B cell (primary cell): ENCODE data around the gene EPB41L5. TPM values are rescaled to one million over a fixed set of nuclear protein-coding genes. Genes with fewer than 3 reads are reported as not detected.

ENCODE experiments used
- ATAC-seq: fragments of 200-7000 bp; cut with Tn5 transposase; one replicate; pipeline ENCODE4 v1.10.0; 2021; ENCODE audit warnings: low read depth, mild to moderate bottlenecking, moderate number of reproducible peaks, moderate library complexity
- CTCF ChIA-PET: fragments of 350-600 bp; sonication (Branson Sonifier 250); formaldehyde crosslinking; loops from one replicate; lab custom pipeline; 2021; ENCODE audit warnings: antibody characterized with exemption, inconsistent platforms; lab: Charles Lee
- POLR2A ChIA-PET: fragments of 350-600 bp; sonication (Branson Sonifier 250); formaldehyde crosslinking; loops from one replicate; lab custom pipeline; 2021; ENCODE audit warnings: antibody characterized with exemption; lab: Charles Lee
- DNase-seq: peaks from one replicate; pipeline ENCODE4 v3.0.0; 2013
- H2AFZ ChIP-seq: 2 replicates; pipeline ENCODE4 v1.6.1; 2012; ENCODE audit warnings: mild to moderate bottlenecking, low read depth, low read length; ENCODE audit not compliant: insufficient read depth, poor library complexity, severe bottlenecking
- H3K27ac ChIP-seq, 2 donors: 1 replicate in 1 of 2; 2 replicates in 1 of 2; pipeline ENCODE4 v1.5.1; 2012 to 2013; ENCODE audit warnings: low read length in 2 of 2, mild to moderate bottlenecking in 2 of 2, moderate library complexity in 1 of 2
- H3K27me3 ChIP-seq, 4 experiments: fragments of 200-600 bp in 1 of 4; sonication (generic) in 1 of 4; replicated peaks in 1 of 4; 1 replicate in 2 of 4; 2 replicates in 2 of 4; pipeline versions ENCODE4 v1.6.1 to v1.7.0; 2013 to 2016; ENCODE audit warnings: low read length in 3 of 4, mild to moderate bottlenecking in 2 of 4, mixed read lengths in 1 of 4, moderate library complexity in 1 of 4; ENCODE audit not compliant: insufficient read depth in 4 of 4, control insufficient read depth in 3 of 4; ENCODE audit errors: control extremely low read depth in 1 of 4
- H3K36me3 ChIP-seq, 2 experiments: replicated peaks in 1 of 2; 1 replicate in 1 of 2; 2 replicates in 1 of 2; pipeline versions ENCODE4 v1.6.1 to v1.7.1; 2013; ENCODE audit warnings: low read length in 1 of 2; ENCODE audit not compliant: insufficient read depth in 2 of 2, control insufficient read depth in 1 of 2; ENCODE audit errors: control extremely low read depth in 1 of 2, extremely low read depth in 1 of 2
- H3K4me1 ChIP-seq, 2 donors: fragments of 200-600 bp in 1 of 2; sonication (generic) in 1 of 2; 1 replicate in 1 of 2; 2 replicates in 1 of 2; pipeline versions ENCODE4 v1.5.1 to v1.6.1; 2013 to 2017; ENCODE audit warnings: low read length in 2 of 2; ENCODE audit not compliant: control insufficient read depth in 2 of 2, insufficient read depth in 2 of 2
- H3K4me2 ChIP-seq: replicated peaks from 2 replicates; pipeline ENCODE3; 2012; ENCODE audit warnings: mild to moderate bottlenecking, low read depth, low read length; ENCODE audit not compliant: poor library complexity, severe bottlenecking
- H3K4me3 ChIP-seq, 5 experiments: fragments of 200-600 bp in 1 of 5; sonication (generic) in 1 of 5; 1 replicate in 3 of 5; 2 replicates in 2 of 5; pipeline versions ENCODE4 v1.5.1 to v1.7.0; 2011 to 2016; ENCODE audit warnings: low read length in 4 of 5, mild to moderate bottlenecking in 4 of 5, low read depth in 2 of 5, control low read depth in 1 of 5, moderate library complexity in 1 of 5; ENCODE audit not compliant: insufficient read depth in 1 of 5; ENCODE audit errors: control extremely low read depth in 1 of 5, extremely low read depth in 1 of 5
- H3K79me2 ChIP-seq: fragments of 200-600 bp; sonication (generic); one replicate; pipeline ENCODE4 v1.6.0; 2016; ENCODE audit warnings: low read length; ENCODE audit not compliant: control insufficient read depth, insufficient read depth
- H3K9ac ChIP-seq: fragments of 200-600 bp; sonication (generic); 2 replicates; pipeline ENCODE4 v1.6.1; 2017; ENCODE audit warnings: mild to moderate bottlenecking, low read length, moderate library complexity
- H3K9me3 ChIP-seq, 3 donors: one replicate each; pipeline versions ENCODE4 v1.6.1 to v1.7.1; 2013; ENCODE audit warnings: low read length in 2 of 3; ENCODE audit not compliant: control insufficient read depth in 2 of 3, insufficient read depth in 1 of 3; ENCODE audit errors: control extremely low read depth in 1 of 3
- H4K20me1 ChIP-seq: 2 replicates; pipeline ENCODE4 v1.6.0; 2012; ENCODE audit warnings: mild to moderate bottlenecking, low read length; ENCODE audit not compliant: insufficient read depth, control insufficient read depth, poor library complexity, severe bottlenecking
- H3K27ac Mint-ChIP-seq: one replicate; pipeline ENCODE4 v1.8.0; 2021; ENCODE audit warnings: mixed read lengths
- H3K27me3 Mint-ChIP-seq: one replicate; pipeline ENCODE4 v1.8.0; 2021; ENCODE audit warnings: mixed read lengths
- H3K4me1 Mint-ChIP-seq: one replicate; pipeline ENCODE4 v1.8.0; 2021; ENCODE audit warnings: mixed read lengths
- H3K4me3 Mint-ChIP-seq: one replicate; pipeline ENCODE4 v1.8.0; 2021; ENCODE audit warnings: mixed read lengths
- H3K9me3 Mint-ChIP-seq: one replicate; pipeline ENCODE4 v1.8.0; 2022; ENCODE audit warnings: mixed read lengths; ENCODE audit not compliant: insufficient read depth
- EZH2 ChIP-seq: IDR thresholded peaks from 2 replicates; pipeline ENCODE4 v1.6.1; 2012; ENCODE audit warnings: borderline replicate concordance, low read depth, mild to moderate bottlenecking, moderate library complexity, low read length; ENCODE audit not compliant: insufficient read depth, poor library complexity, severe bottlenecking
- WGBS: methylation state at CpG from one replicate; pipeline ENCODE4 v1.1.5; 2013; ENCODE audit warnings: missing lambda C conversion rate; ENCODE audit not compliant: insufficient coverage; 5-methylcytosine and 5-hydroxymethylcytosine counted together
- intact Hi-C: fragments of 100-400 bp; cut with micrococcal nuclease; formaldehyde crosslinking; loops from one replicate; pipeline ENCODE4 v1.10.0; 2022
- polyA plus RNA-seq: library from polyadenylated mRNA; depleted of rRNA; stranded (reverse); fragments of >200 nt; gene quantifications from 2 replicates; pipeline ENCODE4 v1.2.3, GENCODE V29; 2012
- total RNA-seq, 2 donors: library from RNA; stranded (reverse); fragments of 120-200 nt in 1 of 2; gene quantifications; 1 replicate in 1 of 2; 2 replicates in 1 of 2; pipeline versions ENCODE4 v1.2.3 to v1.2.4, GENCODE V29; 2013 to 2022
- TF ChIP-seq, protein P1 (sequence below): fragments of 200-600 bp; IDR thresholded peaks from one replicate; pipeline ENCODE4 v1.8.0; 2022; ENCODE audit warnings: antibody characterized with exemption, mild to moderate bottlenecking

The EPB41L5 gene
- total and polyA plus RNA-seq, 2 donors (not counting 1 experiment from before 2014, with no cell fraction given) = 3.9 to 14.0 TPM

DNA sequence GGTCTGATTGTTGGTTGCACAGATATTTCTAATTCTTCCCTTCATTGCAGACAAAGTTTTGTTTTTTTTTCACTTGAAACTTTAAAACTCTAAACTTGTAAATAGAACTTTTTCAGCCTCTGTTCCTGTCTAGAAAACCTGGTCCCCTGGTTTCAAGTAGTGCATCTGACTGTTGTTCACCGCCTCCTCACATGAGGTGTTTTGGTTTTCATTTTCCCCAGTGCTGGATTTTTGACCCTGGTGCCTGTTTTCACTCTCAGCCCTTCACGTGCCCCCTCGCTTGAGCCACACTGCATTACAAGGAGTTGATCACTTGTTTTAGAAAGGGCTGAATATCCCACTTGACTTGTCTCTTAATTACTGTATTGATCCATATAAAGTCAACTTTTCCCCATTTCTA is 110.2 kb downstream of the EPB41L5 start:
- H3K27me3 Mint-ChIP-seq = no peaks in the 10 kb centered on the region
- H3K4me1 Mint-ChIP-seq = no peaks in the 10 kb centered on the region
- H3K79me2 ChIP-seq = no peaks in the 10 kb centered on the region
- H3K4me2 ChIP-seq = no peak overlapping the region
- no peaks in the 10 kb centered on the region for H3K27me3 ChIP-seq
- H3K36me3 ChIP-seq = peaks cover 0 to 2% of the 10 kb centered on the region in 2 experiments
- ATAC-seq = no peak
- no peaks in the 10 kb centered on the region for H4K20me1 ChIP-seq
- H3K27ac ChIP-seq = no peak overlapping the region
- no peaks in the 10 kb centered on the region for H3K9me3 ChIP-seq
- no peak overlapping the region for H2AFZ ChIP-seq
- ChIA-PET POLR2A (no interaction called here), CTCF (no interaction called here)
- no peak overlapping the region for H3K9ac ChIP-seq
- no peak for DNase-seq
- no peak overlapping the region for H3K4me3 Mint-ChIP-seq
- no peaks in the 10 kb centered on the region for H3K4me1 ChIP-seq
- 100% methylated on average over 1 of the region's 3 CpGs for WGBS
- peaks cover 8% of the 10 kb centered on the region for H3K9me3 Mint-ChIP-seq
- intact Hi-C loops = no loop called here
- no peak overlapping the region for H3K27ac Mint-ChIP-seq
- TF ChIP-seq EZH2 = no peak
- TF ChIP-seq, protein P1, sequence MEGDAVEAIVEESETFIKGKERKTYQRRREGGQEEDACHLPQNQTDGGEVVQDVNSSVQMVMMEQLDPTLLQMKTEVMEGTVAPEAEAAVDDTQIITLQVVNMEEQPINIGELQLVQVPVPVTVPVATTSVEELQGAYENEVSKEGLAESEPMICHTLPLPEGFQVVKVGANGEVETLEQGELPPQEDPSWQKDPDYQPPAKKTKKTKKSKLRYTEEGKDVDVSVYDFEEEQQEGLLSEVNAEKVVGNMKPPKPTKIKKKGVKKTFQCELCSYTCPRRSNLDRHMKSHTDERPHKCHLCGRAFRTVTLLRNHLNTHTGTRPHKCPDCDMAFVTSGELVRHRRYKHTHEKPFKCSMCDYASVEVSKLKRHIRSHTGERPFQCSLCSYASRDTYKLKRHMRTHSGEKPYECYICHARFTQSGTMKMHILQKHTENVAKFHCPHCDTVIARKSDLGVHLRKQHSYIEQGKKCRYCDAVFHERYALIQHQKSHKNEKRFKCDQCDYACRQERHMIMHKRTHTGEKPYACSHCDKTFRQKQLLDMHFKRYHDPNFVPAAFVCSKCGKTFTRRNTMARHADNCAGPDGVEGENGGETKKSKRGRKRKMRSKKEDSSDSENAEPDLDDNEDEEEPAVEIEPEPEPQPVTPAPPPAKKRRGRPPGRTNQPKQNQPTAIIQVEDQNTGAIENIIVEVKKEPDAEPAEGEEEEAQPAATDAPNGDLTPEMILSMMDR = no peak
- H3K4me3 ChIP-seq = no peak overlapping the region

DNA sequence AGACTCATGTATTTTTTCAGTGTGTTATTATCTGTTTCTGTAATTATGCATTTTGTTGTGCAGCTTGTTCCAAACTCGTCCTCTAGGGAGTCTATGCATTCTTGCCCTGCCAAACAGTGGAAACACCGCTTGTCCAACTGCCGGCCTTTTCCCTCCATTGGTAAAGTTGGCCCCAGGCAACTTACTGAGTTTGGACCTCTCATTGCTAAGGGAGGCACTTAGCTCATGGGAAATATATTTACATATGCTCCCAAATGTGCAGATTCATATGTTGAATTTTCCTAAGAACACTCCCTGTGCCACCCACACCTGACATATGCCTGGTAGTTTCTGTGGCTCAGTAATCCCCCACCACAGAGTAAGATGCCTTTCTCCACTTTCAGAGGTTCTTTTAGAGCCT is 112.3 kb downstream of the EPB41L5 start:
- no peak for DNase-seq
- Histone ChIP-seq H3K9me3 (no peaks in the 10 kb centered on the region), H3K27me3 (no peaks in the 10 kb centered on the region), H3K4me1 (no peaks in the 10 kb centered on the region), H3K36me3 (peaks cover 0 to 3% of the 10 kb centered on the region in 2 experiments), H3K9ac (no peak overlapping the region), H2AFZ (no peak overlapping the region), H3K27ac (no peak overlapping the region), H3K4me2 (no peak overlapping the region), H3K4me3 (no peak overlapping the region), H4K20me1 (no peaks in the 10 kb centered on the region), H3K79me2 (no peaks in the 10 kb centered on the region)
- H3K27ac Mint-ChIP-seq = no peak overlapping the region
- H3K4me1 Mint-ChIP-seq = no peaks in the 10 kb centered on the region
- WGBS = 100% methylated on average over 3 of the region's 3 CpGs
- H3K4me3 Mint-ChIP-seq = no peak overlapping the region
- no peaks in the 10 kb centered on the region for H3K27me3 Mint-ChIP-seq
- intact Hi-C loops = no loop called here
- ChIA-PET CTCF (no interaction called here), POLR2A (no interaction called here)
- H3K9me3 Mint-ChIP-seq = no peaks in the 10 kb centered on the region
- no peak for TF ChIP-seq EZH2
- TF ChIP-seq, protein P1 = no peak
- ATAC-seq = no peak
